Stimulated activated CD4-positive, alpha-beta T cell treated with anti-CD3 and anti-CD28 coated beads, Interleukin-15, amount 100 ng/mL, for 48 hours (primary cell): ENCODE measurements around the gene BICD1.
"Not testable (repeated sequence)": the region's sequence is repeated elsewhere in the genome, so short reads cannot be mapped to it uniquely, and the experiment has no call there.

Experiments
- DNase-seq, 2 donors: peaks; one replicate each; pipeline ENCODE4 v3.0.0-alpha.2; 2020; ENCODE audit warnings: low read depth in 2 of 2

BICD1 gene

DNA sequence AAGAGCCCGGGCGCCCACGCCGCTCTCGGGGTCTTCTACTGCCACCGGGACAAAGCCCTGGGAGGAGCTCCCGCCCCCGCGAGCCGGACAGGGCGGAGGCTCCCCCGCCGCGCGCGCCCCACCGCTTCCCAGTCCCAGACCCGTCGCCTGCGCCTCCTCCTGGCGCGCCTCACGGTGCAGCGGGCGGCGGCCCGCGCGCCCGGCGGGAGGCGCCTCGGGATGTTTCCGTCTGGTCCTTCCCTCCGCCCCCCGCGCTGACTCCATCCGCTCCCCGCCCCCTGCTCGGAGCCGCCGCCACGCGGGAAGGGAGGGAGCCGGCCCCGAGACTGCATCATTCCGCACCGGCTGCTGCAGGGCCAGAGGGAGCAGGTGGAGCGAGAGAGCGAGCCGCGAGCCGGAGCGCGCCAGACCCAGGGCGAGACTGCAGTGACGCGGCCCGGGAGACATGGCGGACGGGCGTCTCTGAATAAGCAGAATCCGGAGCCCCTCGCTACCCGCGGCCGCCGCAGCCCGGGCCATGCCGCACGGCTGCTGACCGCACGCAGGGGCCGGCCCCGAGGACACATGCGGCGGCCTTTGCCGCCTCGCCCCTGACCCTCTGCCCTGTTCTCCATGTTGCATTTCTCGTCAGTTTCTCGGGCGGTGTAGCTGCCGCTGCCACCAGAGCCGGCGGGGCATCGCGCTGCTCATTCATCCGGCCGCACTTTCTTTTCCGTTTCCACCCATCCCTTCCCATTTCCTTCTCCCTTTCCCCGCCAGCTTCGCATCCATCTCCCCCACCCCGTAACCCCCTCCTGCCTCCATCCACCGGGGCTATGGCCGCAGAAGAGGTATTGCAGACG, at the start of gene BICD1:
BICD1 (plus strand) TSS at position 331 of the 842 bp plus-strand sequence; CDS start at position 816, 485 bp downstream.
- DNase-seq = peak; percentile 56 to 72

DNA sequence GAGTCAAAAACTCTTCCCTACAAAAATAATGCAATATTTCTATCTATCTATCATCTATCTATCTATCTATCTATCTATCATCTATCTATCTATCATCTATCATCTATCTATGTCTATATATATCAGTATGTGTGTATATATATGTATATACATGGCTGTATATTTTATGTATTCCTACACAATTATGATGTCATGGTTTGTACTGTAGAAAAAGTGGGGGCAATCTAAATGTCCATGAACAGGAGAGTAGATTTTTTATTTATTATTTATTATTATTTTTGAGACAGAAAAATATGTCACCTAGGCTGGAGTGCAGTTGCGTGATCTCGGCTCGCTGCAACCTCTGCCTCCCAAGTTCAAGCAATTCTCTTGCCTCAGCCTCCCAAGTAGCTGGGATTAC, 45.6 kb upstream of the BICD1 start:
- no peak for DNase-seq

DNA sequence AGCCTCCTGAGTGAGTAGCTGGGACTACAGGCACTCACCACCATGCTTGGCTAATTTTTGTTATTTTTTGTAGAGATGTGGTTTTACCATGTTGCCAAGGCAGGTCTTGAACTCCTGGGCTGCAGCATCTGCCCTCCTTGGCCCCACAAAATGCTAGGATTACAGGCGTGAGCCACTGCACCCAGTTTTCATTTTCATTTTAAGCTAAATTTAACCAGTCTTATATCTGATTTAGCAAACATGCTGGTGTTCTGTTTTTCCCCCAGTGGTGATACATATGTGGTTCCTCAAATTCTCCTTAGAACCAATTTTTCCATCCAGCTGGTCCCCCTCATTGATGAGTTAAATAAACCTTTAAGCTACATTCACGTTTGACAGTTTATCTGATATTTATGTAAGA, 43.8 kb upstream of the BICD1 start:
- no peak for DNase-seq

DNA sequence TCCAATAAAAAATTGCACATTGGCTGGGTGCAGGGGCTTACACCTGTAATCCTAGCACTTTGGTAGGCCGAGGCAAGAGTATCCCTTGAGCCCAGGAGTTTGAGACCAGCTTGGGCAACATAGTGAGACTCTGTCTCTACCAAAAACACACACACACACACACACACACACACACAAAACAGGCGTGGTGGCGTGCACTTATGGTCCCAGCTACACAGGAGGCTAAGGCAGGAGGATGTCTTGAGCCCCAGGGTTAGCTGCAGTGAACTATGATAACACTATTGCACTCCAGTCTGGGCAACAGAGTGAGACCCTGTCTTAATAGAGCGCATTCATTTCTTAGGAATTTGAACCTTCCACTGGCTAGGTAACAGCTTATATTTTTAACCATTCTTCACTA, 42.9 kb upstream of the BICD1 start:
- no peak for DNase-seq

DNA sequence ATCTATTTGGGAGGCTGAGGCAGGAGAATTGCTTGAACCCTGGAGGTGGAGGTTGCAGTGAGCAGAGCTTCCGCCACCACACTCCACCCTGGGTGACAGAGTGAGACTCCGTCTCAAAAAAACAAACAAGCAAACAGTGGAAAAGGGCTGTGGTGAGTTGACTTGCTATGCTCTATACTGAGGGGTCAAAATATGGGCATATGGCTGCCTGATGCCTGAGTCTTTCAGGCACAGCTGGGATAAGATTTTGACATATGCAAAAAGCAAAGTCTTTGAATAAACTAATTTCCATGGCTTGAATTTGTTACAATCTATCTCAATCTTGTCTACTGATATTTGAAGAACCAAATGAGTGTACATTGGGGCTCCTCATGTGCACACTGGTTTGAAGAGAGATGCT, 40.4 kb upstream of the BICD1 start:
- no peak for DNase-seq

DNA sequence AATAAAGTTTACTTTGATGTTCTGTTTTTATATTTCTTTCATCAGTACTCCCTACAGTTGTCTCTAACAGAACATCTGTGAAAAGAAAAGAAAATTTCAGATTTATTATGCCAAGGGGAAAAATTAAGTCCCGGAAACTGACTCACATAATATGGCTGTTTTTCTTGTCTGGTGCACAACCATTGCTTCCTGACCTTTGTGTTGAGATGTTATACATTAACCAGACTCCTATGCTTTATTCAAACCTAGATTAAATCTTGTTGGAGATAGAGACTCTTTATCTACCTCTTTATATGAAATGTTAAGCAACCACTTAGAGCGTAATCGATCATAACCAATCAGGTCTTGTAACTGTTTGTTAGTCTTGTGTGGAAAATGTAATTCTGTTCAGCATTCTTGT, 37.6 kb upstream of the BICD1 start:
- no peak for DNase-seq

DNA sequence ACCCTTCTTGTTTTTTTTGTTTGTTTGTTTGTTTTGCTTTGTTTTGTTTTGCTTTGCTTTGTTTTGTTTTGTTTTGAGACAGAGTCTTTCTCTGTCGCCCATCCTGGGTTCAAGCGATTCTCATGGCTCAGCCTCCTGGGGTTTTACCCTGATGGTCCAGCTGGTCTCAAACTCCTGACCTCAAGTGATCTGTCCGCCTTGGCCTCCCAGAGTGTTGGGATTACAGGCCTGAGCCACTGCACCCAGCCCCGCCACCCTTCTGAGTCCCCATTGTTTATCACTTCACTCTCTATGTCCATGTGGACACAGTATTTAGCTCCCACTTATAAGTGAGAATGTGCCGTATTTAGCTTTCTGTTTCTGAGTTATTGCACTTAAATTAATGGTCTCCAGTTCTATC, 36.9 kb upstream of the BICD1 start:
- no peak for DNase-seq

DNA sequence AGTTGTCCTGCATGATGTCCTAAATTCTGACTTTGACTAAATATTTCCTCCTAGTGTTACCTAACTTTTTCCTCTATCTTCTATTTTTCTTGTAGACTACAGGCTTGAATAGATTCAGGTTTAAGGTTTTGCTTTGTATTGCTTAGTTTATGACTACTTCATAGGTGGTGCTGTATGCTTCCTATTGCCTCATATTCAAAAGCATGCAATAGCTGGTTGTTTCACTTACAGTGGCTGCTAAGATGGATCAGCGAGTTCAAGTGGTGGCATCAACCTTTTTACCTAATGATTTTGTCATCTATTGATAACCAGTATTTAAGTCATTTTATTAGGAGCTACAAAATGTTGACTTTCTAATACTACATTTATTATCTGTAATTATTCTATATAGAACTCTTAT, 36.3 kb upstream of the BICD1 start:
- no peak for DNase-seq

DNA sequence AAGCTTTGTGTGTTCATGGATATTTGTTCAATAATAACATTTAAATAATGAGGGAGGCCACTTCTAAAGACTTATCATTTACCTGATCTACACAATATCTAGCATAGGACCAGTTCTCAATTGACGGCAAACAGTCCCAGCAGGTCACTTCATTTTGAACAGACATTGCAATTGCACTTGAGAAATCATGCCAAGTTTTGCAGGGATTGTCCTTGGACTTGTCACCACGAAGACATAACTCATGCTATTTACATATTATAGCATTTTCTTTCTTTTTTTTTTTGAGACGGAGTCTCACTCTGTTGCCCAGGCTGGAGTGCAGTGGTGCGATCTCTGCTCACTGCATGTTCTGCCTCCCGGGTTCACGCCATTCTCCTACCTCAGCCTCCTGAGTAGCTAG, 34.5 kb upstream of the BICD1 start:
- DNase-seq = no peak

DNA sequence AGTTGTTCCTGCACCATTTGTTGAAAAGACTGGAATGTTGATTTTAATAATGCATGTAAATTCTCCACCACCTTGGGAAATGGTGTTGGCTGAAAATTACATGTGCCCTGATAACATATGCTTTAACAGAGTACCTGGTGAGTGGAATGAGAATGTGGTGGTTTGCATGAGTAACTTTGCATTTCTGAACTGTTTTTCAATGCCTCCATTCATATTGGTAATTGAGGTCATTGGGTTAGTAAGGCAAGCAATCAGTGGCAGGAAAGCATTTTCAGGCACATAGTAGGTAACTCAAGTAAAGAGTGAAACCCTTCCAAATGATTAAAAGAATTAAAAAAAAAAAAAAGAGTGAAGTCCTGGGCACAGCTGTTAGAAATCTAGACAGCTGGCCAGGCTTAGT, 32.2 kb upstream of the BICD1 start:
- DNase-seq = no peak

DNA sequence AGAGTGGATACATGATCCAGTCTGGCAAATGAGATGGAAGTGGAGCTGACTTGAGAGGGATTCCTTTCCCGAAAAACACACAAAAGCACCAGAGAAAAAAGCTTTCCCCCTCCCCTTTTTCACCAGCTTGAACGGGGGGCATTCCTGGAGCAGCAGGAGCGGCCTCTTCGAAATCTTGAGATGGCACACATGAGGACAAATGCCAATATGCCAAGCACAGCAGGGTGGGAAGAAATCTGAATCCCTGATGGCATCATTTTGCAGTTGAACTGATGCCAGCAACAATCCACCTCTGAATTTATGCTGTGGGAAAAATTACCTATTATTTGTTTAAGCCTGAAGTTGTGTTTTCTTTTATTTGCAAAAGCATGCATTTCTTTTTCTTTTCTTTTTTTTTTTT, 29.7 kb upstream of the BICD1 start:
- no peak for DNase-seq

DNA sequence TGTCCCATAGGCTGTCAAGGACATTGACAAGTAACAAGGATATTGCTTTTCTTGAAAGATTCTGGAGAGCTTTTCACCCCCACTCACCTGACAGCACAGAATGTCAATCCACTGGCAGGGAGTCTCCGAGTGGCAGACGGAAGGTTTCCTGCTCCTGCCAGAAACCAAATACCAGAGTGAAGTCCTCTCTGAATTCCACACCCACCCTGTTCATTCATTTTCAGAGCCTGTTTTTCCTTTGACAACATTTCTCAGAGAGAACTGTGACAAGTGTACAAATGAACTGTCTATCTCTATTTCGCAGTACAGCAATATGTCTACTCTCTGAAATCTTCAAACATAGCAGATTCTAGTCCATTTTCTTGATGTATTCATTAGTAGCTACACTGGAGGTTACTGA, 26.2 kb upstream of the BICD1 start:
- DNase-seq = no peak

DNA sequence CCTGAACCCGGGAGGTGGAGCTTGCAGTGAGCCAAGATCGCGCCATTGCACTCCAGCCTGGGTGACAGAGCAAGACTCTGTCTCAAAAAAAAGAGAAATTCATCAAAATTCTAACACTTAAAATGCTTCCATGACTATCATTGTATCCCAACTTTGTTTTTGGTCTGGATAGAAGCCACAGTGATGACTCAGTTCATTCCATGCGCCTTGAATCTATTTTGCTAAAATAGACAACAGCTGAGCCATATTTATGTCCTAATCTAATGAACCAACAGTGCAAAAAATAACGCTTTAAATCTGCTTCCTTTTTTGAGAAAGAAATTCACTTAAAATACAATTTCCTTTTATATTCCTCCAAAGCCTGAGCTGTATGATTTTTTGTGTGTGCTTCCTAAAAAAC, 23.2 kb upstream of the BICD1 start:
- no peak for DNase-seq

DNA sequence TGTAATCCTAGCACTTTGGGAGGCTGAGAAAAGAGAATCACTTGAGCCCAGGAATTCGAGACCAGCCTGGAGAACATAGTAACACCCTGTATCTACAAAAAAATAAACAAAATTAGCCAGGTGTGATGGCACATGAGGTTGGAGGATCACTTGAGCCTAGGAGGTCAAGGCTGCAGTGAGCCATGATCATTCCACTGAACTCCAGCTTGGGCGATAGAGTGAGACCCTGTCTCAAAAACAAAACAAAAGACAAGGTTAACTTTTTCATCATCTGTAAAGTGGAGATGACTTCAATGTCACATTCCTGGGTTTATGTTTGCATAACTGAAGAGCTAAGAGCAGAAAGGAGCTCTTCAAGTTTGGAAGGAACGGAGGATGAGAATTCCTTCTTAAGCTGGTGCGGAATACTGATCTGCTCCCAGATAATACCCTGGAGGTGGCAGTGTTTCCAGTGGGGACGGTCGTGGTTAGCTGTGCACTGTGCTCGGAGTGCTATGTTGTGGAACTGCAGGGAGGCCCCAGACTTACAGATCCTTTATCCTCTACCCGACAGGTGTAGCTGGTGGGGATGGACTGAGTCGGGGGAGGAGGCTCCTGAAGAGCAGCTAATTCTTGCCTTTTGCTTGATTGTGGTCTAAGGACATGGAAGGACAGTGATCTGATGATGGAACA, 22.5 kb upstream of the BICD1 start:
- DNase-seq = no peak

DNA sequence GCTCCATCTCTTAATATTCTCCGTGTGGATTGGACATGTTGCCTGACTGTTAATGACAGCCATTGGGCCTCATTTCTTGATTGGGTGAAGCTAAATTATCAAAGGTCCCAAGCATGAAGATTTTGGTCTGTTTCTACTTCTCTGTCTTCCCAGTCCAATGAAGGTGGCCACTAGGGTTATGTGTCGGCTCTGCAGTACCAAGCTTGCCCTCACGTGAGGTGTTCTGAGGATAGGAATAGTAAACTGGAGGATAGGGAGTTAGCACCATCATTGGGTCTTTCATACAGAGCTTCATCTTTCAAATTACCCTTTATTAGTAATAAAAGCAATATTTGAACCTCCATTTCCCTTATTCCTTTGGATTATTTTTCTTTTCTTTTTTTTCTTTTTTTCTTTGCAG, 21.9 kb upstream of the BICD1 start:
- DNase-seq = no peak

DNA sequence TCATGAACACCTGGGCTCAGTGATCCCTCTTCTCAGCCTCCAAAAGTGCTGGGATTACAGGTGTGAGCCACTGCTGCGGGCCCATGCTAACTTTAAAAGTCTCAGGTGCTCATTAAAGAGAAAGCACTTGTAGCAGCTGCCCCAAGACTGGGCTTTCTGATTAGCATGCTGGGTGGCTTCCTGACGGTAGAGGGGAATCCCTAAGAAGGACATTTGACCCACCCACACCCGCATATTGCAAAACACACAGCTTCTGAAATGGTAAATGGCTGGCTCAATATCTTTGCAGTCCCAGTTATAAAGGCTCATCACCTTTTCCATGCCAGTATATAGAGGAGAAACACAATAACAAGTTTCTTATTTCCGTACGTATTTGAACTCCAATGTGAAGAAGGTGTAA, 19.3 kb upstream of the BICD1 start:
- DNase-seq = no peak

DNA sequence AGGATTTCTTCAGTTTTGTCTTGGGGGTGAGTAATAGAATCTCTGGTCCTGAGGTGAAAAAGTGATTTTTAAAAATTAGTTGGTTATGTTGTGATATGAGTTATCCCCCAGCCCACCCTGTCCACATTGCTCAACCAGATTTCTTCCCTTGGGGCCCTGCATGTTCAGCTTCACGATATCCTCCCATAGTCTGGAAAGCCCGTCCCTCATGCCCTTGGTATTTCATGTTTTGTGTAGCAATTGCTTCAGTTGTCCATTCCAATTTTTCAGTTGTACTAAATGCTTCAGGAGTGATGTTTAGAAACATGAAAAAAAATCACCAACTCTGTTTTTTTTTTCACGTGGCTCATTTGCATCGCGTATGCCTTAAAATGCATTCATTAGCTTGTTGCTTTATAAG, 17.5 kb upstream of the BICD1 start:
- DNase-seq = no peak

DNA sequence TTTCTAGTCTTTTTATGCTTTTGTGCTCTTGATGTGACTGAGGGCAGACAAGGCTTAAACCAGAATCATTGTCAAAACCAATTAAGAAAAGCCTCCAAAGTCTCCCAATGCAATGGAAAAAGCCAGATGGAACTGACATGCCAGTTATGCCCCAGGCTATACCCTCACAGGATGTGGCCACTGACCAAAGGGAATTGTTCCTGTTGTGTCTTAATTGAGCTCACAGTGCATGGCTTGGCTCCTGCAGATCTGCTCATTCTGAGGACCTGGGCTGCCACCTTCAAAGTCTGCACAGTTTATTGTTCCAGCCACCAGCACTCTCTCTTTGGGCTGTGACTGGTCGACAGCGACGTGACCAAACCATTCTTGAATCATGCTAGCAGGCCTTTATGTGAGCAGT, 17.1 kb upstream of the BICD1 start:
- no peak for DNase-seq

DNA sequence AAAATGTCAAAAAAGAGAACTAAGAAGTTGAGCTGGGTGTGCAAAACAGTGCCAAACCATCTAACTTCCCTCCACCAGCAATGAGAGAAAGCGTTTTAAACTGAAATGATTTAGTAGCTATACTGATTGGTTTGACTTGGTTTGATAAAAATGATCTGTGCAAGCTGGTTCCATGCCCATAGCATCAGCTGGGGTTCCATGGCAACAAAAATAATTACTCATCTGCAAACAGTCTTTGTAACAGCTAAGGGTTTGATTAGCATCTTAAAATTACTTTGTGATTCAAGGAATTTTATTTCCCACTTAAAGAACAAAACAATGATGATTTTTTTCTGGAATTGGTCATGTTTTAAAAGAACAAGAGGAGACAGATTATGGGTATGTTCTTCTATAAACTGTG, 15.0 kb upstream of the BICD1 start:
- DNase-seq = no peak

DNA sequence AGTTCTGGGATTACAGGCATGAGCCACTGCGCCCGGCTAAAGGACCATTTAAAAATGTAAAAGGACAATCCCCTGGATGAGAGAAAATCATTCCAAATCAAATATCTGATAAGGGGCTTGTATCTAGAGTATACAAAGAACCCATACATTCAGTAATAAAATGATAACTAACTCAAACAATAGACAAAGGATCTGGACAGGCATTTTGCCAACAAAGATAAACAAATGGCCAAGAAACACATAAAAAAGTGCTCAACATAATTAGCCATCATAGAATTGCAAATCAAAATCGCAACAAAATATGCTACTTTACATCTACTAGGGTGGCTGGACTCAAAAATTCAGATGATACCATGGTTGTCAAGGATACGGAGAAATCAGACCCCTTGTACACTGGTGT, 8.5 kb upstream of the BICD1 start:
- DNase-seq = no peak

DNA sequence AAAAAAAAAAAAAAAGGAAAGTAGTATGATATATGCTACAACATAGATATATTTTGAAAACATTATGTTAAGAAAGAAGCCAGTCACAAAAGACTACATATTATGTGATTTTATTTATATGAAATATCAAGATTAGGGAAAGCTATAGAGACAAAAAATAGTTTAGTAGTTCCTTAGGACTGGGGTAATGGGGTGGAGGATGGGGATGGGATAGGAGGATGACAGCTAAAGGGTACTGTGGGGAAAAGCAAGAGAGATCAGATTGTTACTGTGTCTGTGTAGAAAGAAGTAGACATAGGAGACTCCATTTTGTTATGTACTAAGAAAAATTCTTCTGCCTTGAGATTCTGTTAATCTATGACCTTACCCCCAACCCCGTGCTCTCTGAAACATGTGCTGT, 7.4 kb upstream of the BICD1 start:
- DNase-seq = not testable (repeated sequence)

DNA sequence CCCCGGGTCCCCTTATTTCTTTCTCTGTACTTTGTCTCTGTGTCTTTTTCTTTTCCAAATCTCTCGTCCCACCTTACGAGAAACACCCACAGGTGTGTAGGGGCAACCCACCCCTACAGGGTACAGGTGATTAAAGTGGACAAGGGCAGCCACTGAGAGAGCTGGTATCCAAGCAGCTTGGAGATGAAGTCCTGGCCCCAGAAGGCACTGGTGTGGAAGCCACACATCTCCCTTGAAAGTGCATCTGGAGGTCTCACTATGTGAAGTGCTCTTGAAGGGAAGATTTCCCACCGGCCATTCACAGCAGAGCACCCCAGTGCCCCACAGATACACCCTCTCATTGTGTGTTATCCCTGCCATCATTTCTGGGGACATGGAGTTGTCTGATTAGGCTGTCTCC, 6.3 kb upstream of the BICD1 start:
- no peak for DNase-seq

DNA sequence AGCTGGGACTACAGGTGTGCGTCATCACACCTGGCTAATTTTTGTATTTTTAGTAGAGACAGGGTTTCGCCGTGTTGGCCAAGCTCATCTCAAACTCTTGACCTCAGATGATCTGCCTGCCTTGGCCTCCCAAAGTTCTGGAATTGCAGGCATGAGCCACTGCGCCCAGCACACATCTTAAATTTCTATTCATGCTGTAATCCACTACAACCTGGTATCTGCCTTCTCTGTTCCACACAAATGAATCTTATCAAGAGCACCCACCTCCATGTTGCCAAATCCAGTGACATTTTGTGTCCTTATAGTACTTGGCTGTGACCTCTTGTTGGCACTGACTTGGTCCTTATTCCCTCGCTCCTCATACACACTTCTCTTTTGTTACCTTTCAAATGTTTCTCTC, 5.8 kb upstream of the BICD1 start:
- no peak for DNase-seq

DNA sequence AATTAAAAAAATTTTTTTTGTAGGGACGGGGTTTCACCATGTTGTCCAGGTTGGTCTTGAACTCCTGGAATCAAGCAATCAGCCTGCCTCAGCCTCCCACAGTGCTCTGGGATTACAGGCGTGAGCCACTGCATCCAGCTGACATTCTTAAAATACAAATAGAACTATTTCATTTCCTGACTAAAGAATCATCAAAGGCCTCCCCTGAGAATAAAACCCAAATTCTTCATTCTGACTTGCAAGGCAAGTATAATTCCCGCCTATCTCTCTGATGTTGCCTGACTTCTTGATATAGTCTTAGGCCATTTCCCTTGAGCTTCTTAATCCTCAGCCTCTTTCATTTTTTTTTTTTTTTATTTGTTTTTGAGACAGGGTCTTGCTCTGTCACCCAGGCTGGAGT, 4.4 kb upstream of the BICD1 start:
- DNase-seq = no peak
